HepG2 (cell line): ENCODE measurements around the gene ALG14. TPM values are rescaled to one million over a fixed set of nuclear protein-coding genes. Genes with fewer than 3 reads are reported as not detected.
A peak's percentile ranks its signal among the peaks of the same experiment; 100 is the strongest.

Experiments used
- ARNT2 ChIP-seq: sonication (generic); formaldehyde crosslinking; IDR thresholded peaks from 2 replicates; pipeline ENCODE4 v1.8.0; 2022; ENCODE audit warnings: mild to moderate bottlenecking, low read depth, missing genetic modification reagents, moderate library complexity
- ELF4 ChIP-seq: sonication (generic); formaldehyde crosslinking; IDR thresholded peaks from 2 replicates; pipeline ENCODE4 v1.5.0; 2020; ENCODE audit warnings: missing genetic modification reagents, mild to moderate bottlenecking, moderate library complexity, borderline replicate concordance
- EZH2 ChIP-seq: conservative IDR thresholded peaks from 2 replicates; pipeline ENCODE4 v1.6.1; 2012; ENCODE audit warnings: mild to moderate bottlenecking, low read depth, low read length, moderate library complexity
- FOXO1 ChIP-seq: sonication (generic); formaldehyde crosslinking; IDR thresholded peaks from 2 replicates; pipeline ENCODE4 v1.4.0; 2020; ENCODE audit warnings: missing genetic modification reagents
- GFI1 ChIP-seq: sonication (generic); formaldehyde crosslinking; IDR thresholded peaks from 2 replicates; pipeline ENCODE4 v1.5.0; 2020; ENCODE audit warnings: missing genetic modification reagents, mild to moderate bottlenecking, borderline replicate concordance
- KDM2A ChIP-seq: sonication (generic); formaldehyde crosslinking; IDR thresholded peaks from 2 replicates; pipeline ENCODE4 v1.4.0; 2020; ENCODE audit warnings: low read depth, missing genetic modification reagents, borderline replicate concordance
- KLF6 ChIP-seq: IDR thresholded peaks from 2 replicates; pipeline ENCODE4 v1.8.0; 2016; ENCODE audit warnings: missing biosample characterization, missing genetic modification reagents
- MTA1 ChIP-seq: sonication (generic); formaldehyde crosslinking; IDR thresholded peaks from 2 replicates; pipeline ENCODE4 v1.4.0; 2020; ENCODE audit warnings: missing genetic modification reagents, mild to moderate bottlenecking, borderline replicate concordance
- MTERF4 ChIP-seq: sonication (generic); formaldehyde crosslinking; IDR thresholded peaks from 2 replicates; pipeline ENCODE4 v1.8.0; 2023; ENCODE audit warnings: mild to moderate bottlenecking, missing genetic modification reagents
- PHB2 ChIP-seq: fragments of 450-650 bp; IDR thresholded peaks from 2 replicates; pipeline ENCODE4 v1.6.1; 2018; ENCODE audit not compliant: partially characterized antibody
- POLR2G ChIP-seq: fragments of 200-400 bp; formaldehyde crosslinking; IDR thresholded peaks from 2 replicates; pipeline ENCODE4 v1.6.1; 2018; ENCODE audit warnings: mild to moderate bottlenecking, low read depth, low read length, moderate library complexity
- RFXAP ChIP-seq: sonication (generic); formaldehyde crosslinking; IDR thresholded peaks from 2 replicates; pipeline ENCODE4 v1.4.0; 2020; ENCODE audit warnings: missing genetic modification reagents, borderline replicate concordance
- SKI ChIP-seq: fragments of 450-650 bp; IDR thresholded peaks from one replicate; pipeline ENCODE4 v1.6.1; 2018; ENCODE audit warnings: mild to moderate bottlenecking; ENCODE audit not compliant: partially characterized antibody
- TGIF2 ChIP-seq: IDR thresholded peaks from 2 replicates; pipeline ENCODE4 v1.6.1; 2016; ENCODE audit warnings: control low read depth, missing compliant biosample characterization
- YEATS2 ChIP-seq: sonication (generic); formaldehyde crosslinking; IDR thresholded peaks from 2 replicates; pipeline ENCODE4 v1.4.0; 2020; ENCODE audit warnings: missing genetic modification reagents, borderline replicate concordance
- ZBTB42 ChIP-seq: sonication (generic); formaldehyde crosslinking; IDR thresholded peaks from 2 replicates; pipeline ENCODE4 v1.5.0; 2020; ENCODE audit warnings: mild to moderate bottlenecking, missing genetic modification reagents
- ZMAT3 ChIP-seq: sonication (generic); formaldehyde crosslinking; conservative IDR thresholded peaks from 2 replicates; pipeline ENCODE4 v1.7.0; 2021; ENCODE audit warnings: missing genetic modification reagents
- ZNF138 ChIP-seq: sonication (generic); formaldehyde crosslinking; IDR thresholded peaks from 2 replicates; pipeline ENCODE4 v1.5.0; 2020; ENCODE audit warnings: mild to moderate bottlenecking, low read depth, missing genetic modification reagents
- ZNF234 ChIP-seq: sonication (generic); formaldehyde crosslinking; conservative IDR thresholded peaks from 2 replicates; pipeline ENCODE4 v1.5.1; 2020; ENCODE audit warnings: mild to moderate bottlenecking, missing genetic modification reagents
- ZNF44 ChIP-seq: sonication (generic); formaldehyde crosslinking; IDR thresholded peaks from 2 replicates; pipeline ENCODE4 v1.5.1; 2020; ENCODE audit warnings: mild to moderate bottlenecking, missing genetic modification reagents
- ZNF557 ChIP-seq: sonication (generic); formaldehyde crosslinking; IDR thresholded peaks from 2 replicates; pipeline ENCODE4 v1.4.0; 2020; ENCODE audit warnings: missing genetic modification reagents
- ZNF577 ChIP-seq: sonication (generic); formaldehyde crosslinking; IDR thresholded peaks from 2 replicates; pipeline ENCODE4 v1.4.0; 2020; ENCODE audit warnings: mild to moderate bottlenecking, low read depth, missing genetic modification reagents, borderline replicate concordance
- ZNF644 ChIP-seq: IDR thresholded peaks from 2 replicates; pipeline ENCODE4 v1.6.1; 2016; ENCODE audit warnings: low read depth
- ZNF776 ChIP-seq: sonication (generic); formaldehyde crosslinking; IDR thresholded peaks from 2 replicates; pipeline ENCODE4 v1.4.0; 2020; ENCODE audit warnings: mild to moderate bottlenecking, missing genetic modification reagents
- ZNF878 ChIP-seq: sonication (generic); formaldehyde crosslinking; IDR thresholded peaks from 2 replicates; pipeline ENCODE4 v1.8.1; 2023; ENCODE audit warnings: mild to moderate bottlenecking, missing genetic modification reagents, moderate library complexity
- polyA plus RNA-seq, 8 experiments: library from polyadenylated mRNA; depleted of rRNA in 3 of 8; stranded (reverse) in 7 of 8; unstranded in 1 of 8; fragments of >200 nt; fragmentation: Illumina TruSeq in 4 of 8; extraction: Trizol in 4 of 8; gene quantifications; 2 replicates each; pipeline versions ENCODE4 v1.2.1 to v1.2.3, GENCODE V29; 2011 to 2016; ENCODE audit warnings: low read depth in 4 of 8, missing spikeins in 1 of 8, mixed read lengths in 1 of 8; ENCODE audit not compliant: insufficient read depth in 1 of 8
- total RNA-seq, 5 experiments: library from RNA; depleted of rRNA; stranded (reverse); fragments of >200 nt; fragmentation: Illumina TruSeq; extraction: Trizol; gene quantifications; 2 replicates each; pipeline ENCODE4 v1.2.3, GENCODE V29; 2016; ENCODE audit warnings: low read depth in 1 of 5
- TF ChIP-seq, protein P1 (sequence below): sonication (generic); formaldehyde crosslinking; IDR thresholded peaks from 2 replicates; pipeline ENCODE4 v1.8.0; 2022; ENCODE audit warnings: mild to moderate bottlenecking, missing genetic modification reagents, moderate library complexity
- TF ChIP-seq, protein P2 (sequence below): sonication (generic); formaldehyde crosslinking; IDR thresholded peaks from 2 replicates; pipeline ENCODE4; 2020; ENCODE audit warnings: missing genetic modification reagents, mild to moderate bottlenecking, borderline replicate concordance

ALG14 gene
- total and polyA plus RNA-seq, 2 of the 13 experiments (the other 11 are each of a cell fraction or from before 2014, with no cell fraction given) = 4.5 to 12.7 TPM

GRCh38 chr1:95117207-95118066 lies 44.7 kb upstream of the ALG14 start, which contains the start of gene TLCD4 (continued):
- TF ChIP-seq, protein P1, sequence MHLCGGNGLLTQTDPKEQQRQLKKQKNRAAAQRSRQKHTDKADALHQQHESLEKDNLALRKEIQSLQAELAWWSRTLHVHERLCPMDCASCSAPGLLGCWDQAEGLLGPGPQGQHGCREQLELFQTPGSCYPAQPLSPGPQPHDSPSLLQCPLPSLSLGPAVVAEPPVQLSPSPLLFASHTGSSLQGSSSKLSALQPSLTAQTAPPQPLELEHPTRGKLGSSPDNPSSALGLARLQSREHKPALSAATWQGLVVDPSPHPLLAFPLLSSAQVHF (CRISPR knock-in tag) = no peak
- TF ChIP-seq PHB2 = no peak
- no peak for TF ChIP-seq YEATS2 (CRISPR knock-in tag)
- TF ChIP-seq ZNF878 (CRISPR knock-in tag) = no peak
- TF ChIP-seq TGIF2 = no peak
- TF ChIP-seq SKI = peak; percentile 26
- 0 out of 2 replicates have a peak, but pooled peaks have one; percentile 42 for TF ChIP-seq ZMAT3
- TF ChIP-seq ELF4 (CRISPR knock-in tag) = no peak
- no peak for TF ChIP-seq KDM2A (CRISPR knock-in tag)
- no peak for TF ChIP-seq KLF6 (CRISPR knock-in tag)
- TF ChIP-seq MTA1 (CRISPR knock-in tag) = peak; percentile 44; the same call in 1 of the 2 replicates
- 0 out of 2 replicates have a peak, but pooled peaks have one; percentile 16 for TF ChIP-seq RFXAP (CRISPR knock-in tag)
- TF ChIP-seq ZNF234 = 0 out of 2 replicates have a peak, but pooled peaks have one; percentile 68
- no peak for TF ChIP-seq ZNF644 (CRISPR knock-in tag)
- no peak for TF ChIP-seq ZNF44
- TF ChIP-seq ZNF557 (CRISPR knock-in tag) = no peak
- TF ChIP-seq ARNT2 (CRISPR knock-in tag) = peak; percentile 77; the same call in 1 of the 2 replicates
- no peak for TF ChIP-seq EZH2
- TF ChIP-seq, protein P2, sequence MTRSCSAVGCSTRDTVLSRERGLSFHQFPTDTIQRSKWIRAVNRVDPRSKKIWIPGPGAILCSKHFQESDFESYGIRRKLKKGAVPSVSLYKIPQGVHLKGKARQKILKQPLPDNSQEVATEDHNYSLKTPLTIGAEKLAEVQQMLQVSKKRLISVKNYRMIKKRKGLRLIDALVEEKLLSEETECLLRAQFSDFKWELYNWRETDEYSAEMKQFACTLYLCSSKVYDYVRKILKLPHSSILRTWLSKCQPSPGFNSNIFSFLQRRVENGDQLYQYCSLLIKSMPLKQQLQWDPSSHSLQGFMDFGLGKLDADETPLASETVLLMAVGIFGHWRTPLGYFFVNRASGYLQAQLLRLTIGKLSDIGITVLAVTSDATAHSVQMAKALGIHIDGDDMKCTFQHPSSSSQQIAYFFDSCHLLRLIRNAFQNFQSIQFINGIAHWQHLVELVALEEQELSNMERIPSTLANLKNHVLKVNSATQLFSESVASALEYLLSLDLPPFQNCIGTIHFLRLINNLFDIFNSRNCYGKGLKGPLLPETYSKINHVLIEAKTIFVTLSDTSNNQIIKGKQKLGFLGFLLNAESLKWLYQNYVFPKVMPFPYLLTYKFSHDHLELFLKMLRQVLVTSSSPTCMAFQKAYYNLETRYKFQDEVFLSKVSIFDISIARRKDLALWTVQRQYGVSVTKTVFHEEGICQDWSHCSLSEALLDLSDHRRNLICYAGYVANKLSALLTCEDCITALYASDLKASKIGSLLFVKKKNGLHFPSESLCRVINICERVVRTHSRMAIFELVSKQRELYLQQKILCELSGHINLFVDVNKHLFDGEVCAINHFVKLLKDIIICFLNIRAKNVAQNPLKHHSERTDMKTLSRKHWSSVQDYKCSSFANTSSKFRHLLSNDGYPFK (CRISPR knock-in tag) = no peak
- peak; percentile 9; the same call in 1 of the 2 replicates for TF ChIP-seq GFI1 (CRISPR knock-in tag)
- peak; percentile 83; the same call in 1 of the 2 replicates for TF ChIP-seq MTERF4 (CRISPR knock-in tag)
- TF ChIP-seq FOXO1 (CRISPR knock-in tag) = no peak
- TF ChIP-seq POLR2G = peak; percentile 62
- no peak for TF ChIP-seq ZNF577 (CRISPR knock-in tag)
- TF ChIP-seq ZNF138 (CRISPR knock-in tag) = no peak
- TF ChIP-seq ZBTB42 (CRISPR knock-in tag) = no peak
- TF ChIP-seq ZNF776 (CRISPR knock-in tag) = 0 out of 2 replicates have a peak, but pooled peaks have one; percentile 44
